ENCODE results near the gene HIBADH. TPM values are rescaled to one million over a fixed set of nuclear protein-coding genes. Genes with fewer than 3 reads are reported as not detected.

Gene HIBADH
- total RNA-seq, 2 experiments from 2014 or later, result 19.2 to 24.0 TPM

DNA sequence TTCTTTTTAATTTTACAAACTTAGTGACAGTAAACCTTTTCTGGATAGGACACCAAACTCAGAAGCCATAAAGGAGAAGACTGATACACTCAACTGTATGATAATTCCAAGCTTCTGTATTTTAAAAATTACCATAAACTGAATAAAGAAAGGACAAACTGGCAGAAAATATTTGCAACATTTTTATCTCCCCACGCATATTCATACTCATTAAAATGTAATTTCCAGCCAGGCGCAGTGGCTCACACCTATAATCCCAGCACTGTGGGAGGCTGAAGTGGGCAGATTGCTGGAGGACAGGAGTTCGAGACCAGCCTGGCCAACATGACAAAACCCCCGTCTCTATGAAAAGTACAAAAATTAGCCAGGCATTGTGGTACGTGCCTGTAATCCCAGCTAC, 67.7 kb downstream of the HIBADH start:
- Histone ChIP-seq H3K4me1 (ENCODE audit: insufficient read depth, low read length, poor library complexity, severe bottlenecking) (no peaks in the 10 kb centered on the region), H3K79me2 (ENCODE audit: insufficient read depth, low read depth, low read length) (no peaks in the 10 kb centered on the region), H3K9me2 (ENCODE audit: insufficient read depth, low read length) (no peaks in the 10 kb centered on the region), H3K36me3 (ENCODE audit: insufficient read depth, low read length) (no peaks in the 10 kb centered on the region), H4K20me1 (ENCODE audit: insufficient read depth, low read length) (no peaks in the 10 kb centered on the region), H3K4me3 (ENCODE audit: low read depth, low read length, poor library complexity, severe bottlenecking) (no peak overlapping the region), H3K27ac (ENCODE audit: low read depth, low read length, poor library complexity, severe bottlenecking) (no peak overlapping the region), H3K9me3 (ENCODE audit: low read length) (no peaks in the 10 kb centered on the region), H2AFZ (ENCODE audit: low read length) (no peak overlapping the region), H3K4me2 (ENCODE audit: low read length) (no peak overlapping the region)
- BruUV-seq (replicated peaks), result no TSS peak
- CTCF ChIA-PET (ENCODE audit: unreplicated experiment), result no interaction called here
- intact Hi-C loops (cut with micrococcal nuclease; ENCODE audit: unreplicated experiment), result no loop called here
- TF ChIP-seq, protein P1, sequence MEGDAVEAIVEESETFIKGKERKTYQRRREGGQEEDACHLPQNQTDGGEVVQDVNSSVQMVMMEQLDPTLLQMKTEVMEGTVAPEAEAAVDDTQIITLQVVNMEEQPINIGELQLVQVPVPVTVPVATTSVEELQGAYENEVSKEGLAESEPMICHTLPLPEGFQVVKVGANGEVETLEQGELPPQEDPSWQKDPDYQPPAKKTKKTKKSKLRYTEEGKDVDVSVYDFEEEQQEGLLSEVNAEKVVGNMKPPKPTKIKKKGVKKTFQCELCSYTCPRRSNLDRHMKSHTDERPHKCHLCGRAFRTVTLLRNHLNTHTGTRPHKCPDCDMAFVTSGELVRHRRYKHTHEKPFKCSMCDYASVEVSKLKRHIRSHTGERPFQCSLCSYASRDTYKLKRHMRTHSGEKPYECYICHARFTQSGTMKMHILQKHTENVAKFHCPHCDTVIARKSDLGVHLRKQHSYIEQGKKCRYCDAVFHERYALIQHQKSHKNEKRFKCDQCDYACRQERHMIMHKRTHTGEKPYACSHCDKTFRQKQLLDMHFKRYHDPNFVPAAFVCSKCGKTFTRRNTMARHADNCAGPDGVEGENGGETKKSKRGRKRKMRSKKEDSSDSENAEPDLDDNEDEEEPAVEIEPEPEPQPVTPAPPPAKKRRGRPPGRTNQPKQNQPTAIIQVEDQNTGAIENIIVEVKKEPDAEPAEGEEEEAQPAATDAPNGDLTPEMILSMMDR (conservative IDR thresholded peaks at IDR 0.05; ENCODE audit: low read length), result no peak
- TF ChIP-seq EZH2phosphoT487 (IDR thresholded peaks at IDR 0.05; ENCODE audit: borderline replicate concordance, low read depth, low read length), result no peak
- no peak for DNase-seq (ENCODE audit: low spot score)
- POLR2A ChIA-PET, result no interaction called here

DNA sequence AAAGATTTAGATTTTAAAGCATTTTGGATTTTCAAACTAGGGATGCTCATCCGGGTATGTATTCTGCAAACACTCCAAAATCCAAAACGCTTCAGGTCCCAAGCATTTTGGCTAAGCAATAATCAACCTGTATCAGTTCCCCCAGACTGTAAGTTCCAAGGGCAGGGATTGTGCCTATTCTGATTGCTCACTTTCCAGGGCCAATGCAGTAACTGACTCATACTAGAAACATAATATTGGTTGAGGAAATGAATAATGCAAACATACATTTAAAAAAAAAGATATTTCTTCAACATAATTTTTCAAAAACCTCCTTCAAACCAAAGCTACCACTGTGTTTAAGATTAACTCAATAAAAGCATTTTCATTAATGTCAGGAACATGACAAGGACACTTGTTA, 69.5 kb downstream of the HIBADH start:
- H3K4me1 ChIP-seq (ENCODE audit: insufficient read depth, low read length, poor library complexity, severe bottlenecking), result no peaks in the 10 kb centered on the region
- H3K27ac ChIP-seq (ENCODE audit: low read depth, low read length, poor library complexity, severe bottlenecking), result no peak overlapping the region
- no TSS peak for BruUV-seq (replicated peaks)
- no peak overlapping the region for H3K4me3 ChIP-seq (ENCODE audit: low read depth, low read length, poor library complexity, severe bottlenecking)
- CTCF ChIA-PET (ENCODE audit: unreplicated experiment), result no interaction called here
- no peaks in the 10 kb centered on the region for H3K36me3 ChIP-seq (ENCODE audit: insufficient read depth, low read length)
- H2AFZ ChIP-seq (ENCODE audit: low read length), result no peak overlapping the region
- intact Hi-C loops (cut with micrococcal nuclease; ENCODE audit: unreplicated experiment), result no loop called here
- TF ChIP-seq, protein P1 (conservative IDR thresholded peaks at IDR 0.05; ENCODE audit: low read length), result no peak
- no peak for TF ChIP-seq EZH2phosphoT487 (IDR thresholded peaks at IDR 0.05; ENCODE audit: borderline replicate concordance, low read depth, low read length)
- H3K4me2 ChIP-seq (ENCODE audit: low read length), result no peak overlapping the region
- POLR2A ChIA-PET, result no interaction called here
- DNase-seq (ENCODE audit: low spot score), result no peak
- H3K79me2 ChIP-seq (ENCODE audit: insufficient read depth, low read depth, low read length), result no peaks in the 10 kb centered on the region
- H3K9me2 ChIP-seq (ENCODE audit: insufficient read depth, low read length), result no peaks in the 10 kb centered on the region
- no peaks in the 10 kb centered on the region for H4K20me1 ChIP-seq (ENCODE audit: insufficient read depth, low read length)
- no peaks in the 10 kb centered on the region for H3K9me3 ChIP-seq (ENCODE audit: low read length)

DNA sequence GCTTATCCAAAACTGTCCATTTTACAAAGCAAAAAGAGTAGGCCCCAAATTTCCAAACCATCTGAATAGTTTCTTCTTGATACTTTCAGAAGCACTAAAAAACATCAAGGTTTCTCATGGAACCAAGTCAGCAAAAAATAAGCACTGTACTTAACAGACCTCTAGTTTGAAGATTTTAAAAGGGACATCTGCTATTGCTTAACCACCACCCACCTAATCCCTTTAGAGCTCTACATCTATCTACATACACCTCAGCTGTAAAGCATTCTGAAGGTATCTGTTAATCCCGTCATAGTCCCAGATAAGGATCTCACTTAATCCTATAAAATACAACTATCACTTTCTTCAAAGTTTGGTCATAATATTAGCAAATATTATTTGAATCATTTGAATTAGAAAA, 72.3 kb downstream of the HIBADH start:
- ChIA-PET POLR2A (no interaction called here), CTCF (ENCODE audit: unreplicated experiment) (no interaction called here)
- Histone ChIP-seq H4K20me1 (ENCODE audit: insufficient read depth, low read length) (no peaks in the 10 kb centered on the region), H3K9me2 (ENCODE audit: insufficient read depth, low read length) (no peaks in the 10 kb centered on the region), H3K27ac (ENCODE audit: low read depth, low read length, poor library complexity, severe bottlenecking) (no peak overlapping the region), H3K4me1 (ENCODE audit: insufficient read depth, low read length, poor library complexity, severe bottlenecking) (peaks cover 15% of the 10 kb centered on the region), H3K4me3 (ENCODE audit: low read depth, low read length, poor library complexity, severe bottlenecking) (no peak overlapping the region), H3K9me3 (ENCODE audit: low read length) (no peaks in the 10 kb centered on the region), H3K4me2 (ENCODE audit: low read length) (no peak overlapping the region), H3K79me2 (ENCODE audit: insufficient read depth, low read depth, low read length) (no peaks in the 10 kb centered on the region), H3K36me3 (ENCODE audit: insufficient read depth, low read length) (no peaks in the 10 kb centered on the region), H2AFZ (ENCODE audit: low read length) (no peak overlapping the region)
- intact Hi-C loops (cut with micrococcal nuclease; ENCODE audit: unreplicated experiment), result no loop called here
- BruUV-seq (replicated peaks), result no TSS peak
- TF ChIP-seq EZH2phosphoT487 (IDR thresholded peaks at IDR 0.05; ENCODE audit: borderline replicate concordance, low read depth, low read length), result no peak
- TF ChIP-seq, protein P1 (conservative IDR thresholded peaks at IDR 0.05; ENCODE audit: low read length), result no peak
- no peak for DNase-seq (ENCODE audit: low spot score)
